Measurements from ENCODE around the gene TDRD3.

The TDRD3 gene

DNA sequence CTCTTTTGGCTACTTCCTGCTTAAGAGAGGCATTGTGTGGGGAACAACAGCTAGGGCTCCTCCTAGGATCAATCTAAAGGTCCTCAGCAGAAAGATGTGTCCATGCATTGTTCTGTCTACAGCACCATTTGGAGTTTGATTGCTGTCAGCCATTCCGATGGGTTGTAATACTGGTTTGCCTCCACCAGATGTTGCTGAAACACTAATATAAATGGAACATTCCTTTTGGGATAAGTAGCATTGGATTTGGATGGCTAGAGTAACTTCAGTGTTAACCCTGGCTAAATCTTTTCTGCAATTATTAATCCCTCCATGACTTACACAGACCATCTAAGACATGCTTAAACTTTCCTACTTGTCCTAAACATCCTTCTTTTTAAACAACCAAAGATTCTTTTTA, 104.2 kb downstream of the TDRD3 start:
- no peak overlapping the region for H3K4me3 ChIP-seq (ENCODE audit: low read length)
- H3K36me3 ChIP-seq (ENCODE audit: insufficient read depth, low read length) = peaks cover 5% of the 10 kb centered on the region
- no peaks in the 10 kb centered on the region for H3K4me1 ChIP-seq (ENCODE audit: insufficient read depth, low read length)
- no peaks in the 10 kb centered on the region for H3K27me3 ChIP-seq (ENCODE audit: insufficient read depth, low read length)
- H3K9me3 ChIP-seq (ENCODE audit: low read length) = peaks cover 31% of the 10 kb centered on the region
- no peak overlapping the region for H2AFZ ChIP-seq (ENCODE audit: low read depth, low read length)

- no peak overlapping the region for H2AFZ ChIP-seq (ENCODE audit: low read depth, low read length)
- no peaks in the 10 kb centered on the region for H3K27me3 ChIP-seq (ENCODE audit: insufficient read depth, low read length)
- H3K36me3 ChIP-seq (ENCODE audit: insufficient read depth, low read length) = peaks cover 8% of the 10 kb centered on the region
- peaks cover 13% of the 10 kb centered on the region for H3K9me3 ChIP-seq (ENCODE audit: low read length)
- H3K4me3 ChIP-seq (ENCODE audit: low read length) = no peak overlapping the region
- H3K4me1 ChIP-seq (ENCODE audit: insufficient read depth, low read length) = peaks cover 6% of the 10 kb centered on the region
These were observed 112.8 kb downstream of the TDRD3 start for GRCh38 chr13:60509601-60510386.

GRCh38 chr13:60511637-60512036, 114.6 kb downstream of the TDRD3 start:
- Histone ChIP-seq H3K27me3 (ENCODE audit: insufficient read depth, low read length) (no peaks in the 10 kb centered on the region), H3K4me1 (ENCODE audit: insufficient read depth, low read length) (peaks cover 6% of the 10 kb centered on the region), H3K36me3 (ENCODE audit: insufficient read depth, low read length) (peaks cover 8% of the 10 kb centered on the region), H3K4me3 (ENCODE audit: low read length) (no peak overlapping the region), H2AFZ (ENCODE audit: low read depth, low read length) (no peak overlapping the region), H3K9me3 (ENCODE audit: low read length) (peaks cover 13% of the 10 kb centered on the region)

DNA sequence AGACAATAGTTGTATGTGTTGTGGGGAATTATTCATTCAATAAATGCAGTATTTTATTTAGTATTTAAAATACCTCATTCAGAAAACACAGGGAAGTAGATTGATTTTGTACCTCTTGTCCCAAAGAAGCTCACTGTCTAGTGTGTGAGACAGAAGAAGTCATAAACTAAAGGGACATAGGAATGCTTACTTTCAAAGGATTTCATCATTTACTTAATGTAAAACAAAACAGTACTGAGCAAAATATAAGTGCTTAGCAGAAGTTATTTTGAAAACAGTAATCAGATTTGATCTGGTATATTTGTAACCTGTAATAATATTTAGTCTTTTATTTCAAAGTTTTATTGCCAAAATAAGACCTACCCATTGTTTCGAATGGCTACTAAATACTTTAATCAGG, 117.9 kb downstream of the TDRD3 start:
- peaks cover 13% of the 10 kb centered on the region for H3K9me3 ChIP-seq (ENCODE audit: low read length)

GRCh38 chr13:60519496-60519895, 122.5 kb downstream of the TDRD3 start:
- peaks cover 5% of the 10 kb centered on the region for H3K36me3 ChIP-seq (ENCODE audit: insufficient read depth, low read length)
- no peaks in the 10 kb centered on the region for H3K27me3 ChIP-seq (ENCODE audit: insufficient read depth, low read length)
- no peak overlapping the region for H2AFZ ChIP-seq (ENCODE audit: low read depth, low read length)
- H3K4me1 ChIP-seq (ENCODE audit: insufficient read depth, low read length) = no peaks in the 10 kb centered on the region
- no peak overlapping the region for H3K4me3 ChIP-seq (ENCODE audit: low read length)
- peaks cover under 1% of the 10 kb centered on the region for H3K9me3 ChIP-seq (ENCODE audit: low read length)

More for the DNA sequence above, 117.9 kb downstream of the TDRD3 start:
- H3K4me3 ChIP-seq (ENCODE audit: low read length) = no peak overlapping the region
- H2AFZ ChIP-seq (ENCODE audit: low read depth, low read length) = no peak overlapping the region
- H3K27me3 ChIP-seq (ENCODE audit: insufficient read depth, low read length) = no peaks in the 10 kb centered on the region
- peaks cover 6% of the 10 kb centered on the region for H3K4me1 ChIP-seq (ENCODE audit: insufficient read depth, low read length)
- peaks cover 4% of the 10 kb centered on the region for H3K36me3 ChIP-seq (ENCODE audit: insufficient read depth, low read length)

GRCh38 chr13:60520902-60521569, 124.0 kb downstream of the TDRD3 start:
- peaks cover 5% of the 10 kb centered on the region for H3K36me3 ChIP-seq (ENCODE audit: insufficient read depth, low read length)
- H3K4me3 ChIP-seq (ENCODE audit: low read length) = no peak overlapping the region
- H3K4me1 ChIP-seq (ENCODE audit: insufficient read depth, low read length) = no peaks in the 10 kb centered on the region
- no peaks in the 10 kb centered on the region for H3K9me3 ChIP-seq (ENCODE audit: low read length)
- H3K27me3 ChIP-seq (ENCODE audit: insufficient read depth, low read length) = no peaks in the 10 kb centered on the region
- no peak overlapping the region for H2AFZ ChIP-seq (ENCODE audit: low read depth, low read length)

DNA sequence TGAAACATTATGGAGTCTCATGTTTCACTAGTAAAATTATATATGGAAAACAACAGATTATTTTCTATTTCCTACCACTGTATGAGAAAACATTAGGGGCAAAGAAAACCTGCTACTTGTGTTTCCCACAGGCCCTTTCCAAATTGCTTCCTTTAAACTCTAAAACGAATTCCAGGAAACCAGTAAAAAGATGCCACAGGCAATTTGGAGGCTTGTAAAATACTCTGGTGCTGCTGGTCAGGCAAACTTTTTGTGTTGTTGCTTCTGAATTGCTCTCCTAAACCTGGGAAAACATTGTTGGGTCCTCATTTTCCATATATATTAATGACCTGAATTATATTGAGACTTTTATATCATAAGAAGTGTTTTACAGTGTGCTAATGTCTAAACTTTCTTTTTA, 141.5 kb downstream of the TDRD3 start:
- Histone ChIP-seq H3K27me3 (ENCODE audit: insufficient read depth, low read length) (no peaks in the 10 kb centered on the region), H2AFZ (ENCODE audit: low read depth, low read length) (no peak overlapping the region), H3K36me3 (ENCODE audit: insufficient read depth, low read length) (no peaks in the 10 kb centered on the region), H3K9me3 (ENCODE audit: low read length) (no peaks in the 10 kb centered on the region), H3K4me1 (ENCODE audit: insufficient read depth, low read length) (no peaks in the 10 kb centered on the region), H3K4me3 (ENCODE audit: low read length) (no peak overlapping the region)

- H3K9me3 ChIP-seq (ENCODE audit: low read length) = no peaks in the 10 kb centered on the region
- H3K36me3 ChIP-seq (ENCODE audit: insufficient read depth, low read length) = no peaks in the 10 kb centered on the region
- no peaks in the 10 kb centered on the region for H3K27me3 ChIP-seq (ENCODE audit: insufficient read depth, low read length)
- H2AFZ ChIP-seq (ENCODE audit: low read depth, low read length) = no peak overlapping the region
- H3K4me1 ChIP-seq (ENCODE audit: insufficient read depth, low read length) = no peaks in the 10 kb centered on the region
- H3K4me3 ChIP-seq (ENCODE audit: low read length) = no peak overlapping the region
These were observed 143.3 kb downstream of the TDRD3 start for GRCh38 chr13:60540276-60540675.

GRCh38 chr13:60562096-60562780, 165.2 kb downstream of the TDRD3 start:
- no peak overlapping the region for H2AFZ ChIP-seq (ENCODE audit: low read depth, low read length)
- no peaks in the 10 kb centered on the region for H3K36me3 ChIP-seq (ENCODE audit: insufficient read depth, low read length)
- no peaks in the 10 kb centered on the region for H3K9me3 ChIP-seq (ENCODE audit: low read length)
- no peaks in the 10 kb centered on the region for H3K4me1 ChIP-seq (ENCODE audit: insufficient read depth, low read length)
- H3K27me3 ChIP-seq (ENCODE audit: insufficient read depth, low read length) = no peaks in the 10 kb centered on the region
- no peak overlapping the region for H3K4me3 ChIP-seq (ENCODE audit: low read length)

DNA sequence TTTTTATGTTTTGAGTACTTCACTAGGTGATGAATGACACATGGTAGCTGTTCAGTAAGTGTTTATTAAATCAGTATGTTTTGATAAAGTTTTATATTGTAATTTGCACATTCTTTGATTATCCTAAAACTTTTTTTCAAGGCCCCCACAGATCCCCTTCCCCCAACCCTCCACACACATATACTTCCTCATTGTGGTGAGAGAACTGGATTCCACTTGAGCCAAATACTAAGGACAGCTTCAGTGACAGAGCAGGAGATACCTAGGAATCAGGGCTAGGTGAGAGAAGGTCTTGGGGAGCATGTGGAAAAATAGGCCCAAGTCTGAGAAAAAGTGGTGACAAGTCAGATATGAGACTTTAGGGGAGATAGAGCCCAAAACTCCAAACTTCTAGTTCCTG, 174.6 kb downstream of the TDRD3 start:
- Histone ChIP-seq H3K36me3 (ENCODE audit: insufficient read depth, low read length) (peaks cover 12% of the 10 kb centered on the region), H3K4me3 (ENCODE audit: low read length) (no peak overlapping the region), H2AFZ (ENCODE audit: low read depth, low read length) (no peak overlapping the region), H3K4me1 (ENCODE audit: insufficient read depth, low read length) (peaks cover 20% of the 10 kb centered on the region), H3K27me3 (ENCODE audit: insufficient read depth, low read length) (no peaks in the 10 kb centered on the region), H3K9me3 (ENCODE audit: low read length) (peaks cover 2% of the 10 kb centered on the region)

GRCh38 chr13:60572003-60572798, 175.2 kb downstream of the TDRD3 start:
- Histone ChIP-seq H3K27me3 (ENCODE audit: insufficient read depth, low read length) (no peaks in the 10 kb centered on the region), H3K36me3 (ENCODE audit: insufficient read depth, low read length) (peaks cover 12% of the 10 kb centered on the region), H3K4me1 (ENCODE audit: insufficient read depth, low read length) (peaks cover 20% of the 10 kb centered on the region), H2AFZ (ENCODE audit: low read depth, low read length) (no peak overlapping the region), H3K9me3 (ENCODE audit: low read length) (peaks cover 2% of the 10 kb centered on the region), H3K4me3 (ENCODE audit: low read length) (no peak overlapping the region)

GRCh38 chr13:60572855-60573254, 175.8 kb downstream of the TDRD3 start:
- Histone ChIP-seq H3K4me3 (ENCODE audit: low read length) (no peak overlapping the region), H2AFZ (ENCODE audit: low read depth, low read length) (no peak overlapping the region), H3K36me3 (ENCODE audit: insufficient read depth, low read length) (peaks cover 11% of the 10 kb centered on the region), H3K27me3 (ENCODE audit: insufficient read depth, low read length) (no peaks in the 10 kb centered on the region), H3K4me1 (ENCODE audit: insufficient read depth, low read length) (peaks cover 20% of the 10 kb centered on the region), H3K9me3 (ENCODE audit: low read length) (peaks cover 2% of the 10 kb centered on the region)

All from neuron (in vitro differentiated cells).